Keratinocyte (primary cell): Measurements from ENCODE around the gene MYBPC2. TPM values are rescaled to one million over a fixed set of nuclear protein-coding genes. Genes with fewer than 3 reads are reported as not detected.
"Not testable (repeated sequence)": the region's sequence is repeated elsewhere in the genome, so short reads cannot be mapped to it uniquely, and the experiment has no call there.

Source experiments
- DNase-seq: peaks from one replicate; pipeline ENCODE4 v3.0.0-alpha.2; 2011; ENCODE audit warnings: low read depth, missing footprints, low spot score
- FAIRE-seq: peaks from 2 replicates; lab custom pipeline; 2011; peaks lifted over from hg19 to GRCh38; lab: Jason Lieb, UNC
- H2AFZ ChIP-seq: 2 replicates; pipeline ENCODE4 v1.6.0; 2012; ENCODE audit warnings: low read length, control low read depth, inconsistent platforms; ENCODE audit not compliant: control insufficient read depth
- H3K27ac ChIP-seq: 2 replicates; pipeline ENCODE4 v1.5.1; 2011; ENCODE audit warnings: low read length; ENCODE audit not compliant: control insufficient read depth, insufficient read depth
- H3K27me3 ChIP-seq: 3 replicates; pipeline ENCODE4 v1.6.0; 2011; ENCODE audit warnings: low read length; ENCODE audit not compliant: control insufficient read depth, insufficient read depth; ENCODE audit errors: extremely low read depth
- H3K36me3 ChIP-seq, 2 experiments: 2 replicates in 1 of 2; 3 replicates in 1 of 2; pipeline ENCODE4 v1.5.1; 2011; ENCODE audit warnings: low read length in 2 of 2, mild to moderate bottlenecking in 1 of 2; ENCODE audit not compliant: control insufficient read depth in 2 of 2, insufficient read depth in 2 of 2; ENCODE audit errors: extremely low read depth in 1 of 2
- H3K4me1 ChIP-seq: 3 replicates; pipeline ENCODE4 v1.5.1; 2011; ENCODE audit warnings: low read length; ENCODE audit not compliant: control insufficient read depth, insufficient read depth; ENCODE audit errors: extremely low read depth
- H3K4me2 ChIP-seq: 3 replicates; pipeline ENCODE4 v1.6.0; 2011; ENCODE audit warnings: low read depth, low read length; ENCODE audit not compliant: control insufficient read depth, insufficient read depth; ENCODE audit errors: extremely low read depth
- H3K4me3 ChIP-seq, 3 experiments: fragments of 200-600 bp in 1 of 3; sonication (generic) in 1 of 3; 2 replicates in 2 of 3; 3 replicates in 1 of 3; pipeline ENCODE4 v1.5.1; 2011 to 2016; ENCODE audit warnings: low read length in 3 of 3, mild to moderate bottlenecking in 3 of 3, control low read depth in 2 of 3, inconsistent platforms in 1 of 3, low read depth in 1 of 3, mixed read lengths in 1 of 3, mixed run types in 1 of 3, moderate library complexity in 1 of 3; ENCODE audit not compliant: control insufficient read depth in 2 of 3, insufficient read depth in 2 of 3; ENCODE audit errors: extremely low read depth in 1 of 3
- H3K79me2 ChIP-seq: 2 replicates; pipeline ENCODE4 v1.6.0; 2012; ENCODE audit warnings: low read length; ENCODE audit not compliant: control insufficient read depth, insufficient read depth
- H3K9ac ChIP-seq: 3 replicates; pipeline ENCODE4 v1.6.0; 2011; ENCODE audit warnings: low read length; ENCODE audit not compliant: control insufficient read depth, insufficient read depth; ENCODE audit errors: extremely low read depth
- H3K9me1 ChIP-seq: 3 replicates; pipeline ENCODE4 v1.6.0; 2011; ENCODE audit warnings: low read length; ENCODE audit not compliant: control insufficient read depth, insufficient read depth; ENCODE audit errors: extremely low read depth
- H3K9me3 ChIP-seq: 2 replicates; pipeline ENCODE4 v1.5.1; 2012; ENCODE audit warnings: low read depth, low read length; ENCODE audit not compliant: control insufficient read depth
- H4K20me1 ChIP-seq: 3 replicates; pipeline ENCODE4 v1.6.0; 2011; ENCODE audit warnings: low read length; ENCODE audit not compliant: control insufficient read depth, insufficient read depth; ENCODE audit errors: extremely low read depth
- EZH2 ChIP-seq: IDR thresholded peaks from one replicate; pipeline ENCODE4 v1.6.1; 2012; ENCODE audit warnings: inconsistent platforms, mild to moderate bottlenecking, low read length, moderate library complexity
- dilution Hi-C: fragments of 300-500 bp; cut with MboI; formaldehyde crosslinking; loops from one replicate; pipeline ENCODE4 v1.7.0; 2020; ENCODE audit warnings: low sequenced_read_pairs; ENCODE audit not compliant: extremely low pct_ligation_motif_present
- polyA plus RNA-seq, 5 experiments: library from polyadenylated mRNA; depleted of rRNA in 3 of 5; stranded (reverse) in 3 of 5; stranded (forward) in 1 of 5; unstranded in 1 of 5; fragments of >200 nt; gene quantifications; 1 replicate in 1 of 5; 2 replicates in 3 of 5; 3 replicates in 1 of 5; pipeline versions ENCODE4 v1.2.1 to v1.2.3, GENCODE V29; 2011 to 2012; ENCODE audit warnings: missing spikeins in 2 of 5, low read depth in 1 of 5, low replicate concordance in 1 of 5
- TF ChIP-seq, protein P1 (sequence below), 3 experiments: IDR thresholded peaks in 1 of 3; conservative IDR thresholded peaks in 1 of 3; optimal IDR thresholded peaks in 1 of 3; 2 replicates in 2 of 3; 3 replicates in 1 of 3; pipeline versions ENCODE3 to v1.5.1; 2011; ENCODE audit warnings: low read length in 3 of 3, mild to moderate bottlenecking in 3 of 3, moderate library complexity in 2 of 3, control low read depth in 1 of 3, inconsistent platforms in 1 of 3; ENCODE audit not compliant: insufficient read depth in 2 of 3; ENCODE audit errors: extremely low read depth in 1 of 3

MYBPC2 gene
- polyA plus RNA-seq, 1 donor (not counting 4 experiments of a cell fraction or from before 2014, with no cell fraction given): not detected

DNA sequence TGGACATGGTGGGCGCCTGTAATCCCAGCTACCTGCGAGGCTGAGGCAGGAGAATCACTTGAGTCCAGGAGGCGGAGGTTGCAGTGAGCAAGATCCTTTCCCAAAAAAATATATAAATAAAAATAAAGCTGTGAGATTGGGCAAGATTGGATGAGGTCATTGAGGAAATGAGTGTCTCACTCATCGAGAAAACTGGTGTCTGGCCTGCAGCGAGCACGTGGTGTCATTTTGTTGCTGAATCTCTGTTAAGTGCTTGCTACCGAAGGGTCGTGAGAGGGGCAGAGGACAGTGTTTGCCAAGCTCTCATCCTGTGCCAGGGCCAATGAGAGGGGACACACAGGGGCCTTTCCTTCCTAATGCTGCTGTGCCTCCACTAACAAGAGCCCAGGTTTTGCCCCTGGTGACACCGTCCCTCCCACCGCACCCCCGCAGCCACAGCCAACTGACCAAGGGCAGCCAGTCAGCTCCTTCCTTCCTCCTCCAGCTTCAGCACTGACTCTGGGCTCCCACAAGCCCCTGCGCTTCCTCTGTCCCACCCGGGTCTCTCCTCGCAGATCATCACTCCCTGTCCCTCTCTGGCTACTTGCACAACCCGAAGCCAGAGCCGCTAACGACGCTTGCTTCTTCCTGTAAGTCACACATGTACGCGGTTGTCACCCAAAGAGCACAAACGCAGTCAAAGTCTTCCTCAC, 45.4 kb upstream of the MYBPC2 start:
- Histone ChIP-seq H3K4me3 (no peak overlapping the region), H3K9me3 (no peaks in the 10 kb centered on the region), H3K9ac (no peak overlapping the region), H3K27ac (no peak overlapping the region), H2AFZ (no peak overlapping the region), H3K4me1 (peaks cover 18% of the 10 kb centered on the region), H4K20me1 (no peaks in the 10 kb centered on the region), H3K79me2 (peaks cover 40% of the 10 kb centered on the region), H3K36me3 (peaks cover 5 to 15% of the 10 kb centered on the region in 2 experiments), H3K4me2 (no peak overlapping the region), H3K27me3 (no peaks in the 10 kb centered on the region), H3K9me1 (peaks cover 2% of the 10 kb centered on the region)
- dilution Hi-C loops: no loop called here
- no peak for DNase-seq
- FAIRE-seq: no peak
- no peak for TF ChIP-seq EZH2
- TF ChIP-seq, protein P1, sequence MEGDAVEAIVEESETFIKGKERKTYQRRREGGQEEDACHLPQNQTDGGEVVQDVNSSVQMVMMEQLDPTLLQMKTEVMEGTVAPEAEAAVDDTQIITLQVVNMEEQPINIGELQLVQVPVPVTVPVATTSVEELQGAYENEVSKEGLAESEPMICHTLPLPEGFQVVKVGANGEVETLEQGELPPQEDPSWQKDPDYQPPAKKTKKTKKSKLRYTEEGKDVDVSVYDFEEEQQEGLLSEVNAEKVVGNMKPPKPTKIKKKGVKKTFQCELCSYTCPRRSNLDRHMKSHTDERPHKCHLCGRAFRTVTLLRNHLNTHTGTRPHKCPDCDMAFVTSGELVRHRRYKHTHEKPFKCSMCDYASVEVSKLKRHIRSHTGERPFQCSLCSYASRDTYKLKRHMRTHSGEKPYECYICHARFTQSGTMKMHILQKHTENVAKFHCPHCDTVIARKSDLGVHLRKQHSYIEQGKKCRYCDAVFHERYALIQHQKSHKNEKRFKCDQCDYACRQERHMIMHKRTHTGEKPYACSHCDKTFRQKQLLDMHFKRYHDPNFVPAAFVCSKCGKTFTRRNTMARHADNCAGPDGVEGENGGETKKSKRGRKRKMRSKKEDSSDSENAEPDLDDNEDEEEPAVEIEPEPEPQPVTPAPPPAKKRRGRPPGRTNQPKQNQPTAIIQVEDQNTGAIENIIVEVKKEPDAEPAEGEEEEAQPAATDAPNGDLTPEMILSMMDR (optimal IDR thresholded peaks at IDR 0.05 in 1 of 3, IDR thresholded peaks at IDR 0.05 in 1 of 3, conservative IDR thresholded peaks at IDR 0.05 in 1 of 3; ENCODE audit: extremely low read depth in 1 of 3, insufficient read depth in 2 of 3, low read length in 3 of 3): no peak

DNA sequence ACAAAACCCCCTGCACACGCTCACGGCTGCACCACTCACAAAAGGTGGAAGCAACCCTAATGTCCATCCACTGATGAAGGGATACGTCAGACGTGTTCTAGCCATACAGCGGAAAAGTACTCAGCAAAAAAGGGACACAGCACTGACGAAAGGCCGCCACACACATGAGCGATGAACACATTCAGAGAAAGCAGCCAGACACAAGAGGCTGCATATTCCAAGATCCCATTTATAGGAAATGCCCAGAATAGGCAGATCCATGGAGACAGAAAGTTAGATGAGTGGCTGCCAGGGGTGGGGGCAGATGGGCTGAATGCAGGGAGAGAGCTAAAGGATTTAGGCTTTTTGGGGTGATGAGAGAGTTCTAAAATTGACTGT, 44.8 kb upstream of the MYBPC2 start:
- peaks cover 18% of the 10 kb centered on the region for H3K4me1 ChIP-seq
- no peaks in the 10 kb centered on the region for H3K9me3 ChIP-seq
- no peaks in the 10 kb centered on the region for H4K20me1 ChIP-seq
- TF ChIP-seq, protein P1 (optimal IDR thresholded peaks at IDR 0.05 in 1 of 3, IDR thresholded peaks at IDR 0.05 in 1 of 3, conservative IDR thresholded peaks at IDR 0.05 in 1 of 3; ENCODE audit: extremely low read depth in 1 of 3, insufficient read depth in 2 of 3, low read length in 3 of 3): no peak
- TF ChIP-seq EZH2: no peak
- no peak overlapping the region for H3K27ac ChIP-seq
- H3K79me2 ChIP-seq: peaks cover 43% of the 10 kb centered on the region
- H3K4me3 ChIP-seq: no peak overlapping the region
- DNase-seq: no peak
- H3K36me3 ChIP-seq: peaks cover 4 to 16% of the 10 kb centered on the region in 2 experiments
- H3K27me3 ChIP-seq: no peaks in the 10 kb centered on the region
- no peak overlapping the region for H3K9ac ChIP-seq
- H3K9me1 ChIP-seq: peaks cover 2% of the 10 kb centered on the region
- H2AFZ ChIP-seq: no peak overlapping the region
- FAIRE-seq: no peak
- dilution Hi-C loops: no loop called here
- no peak overlapping the region for H3K4me2 ChIP-seq

DNA sequence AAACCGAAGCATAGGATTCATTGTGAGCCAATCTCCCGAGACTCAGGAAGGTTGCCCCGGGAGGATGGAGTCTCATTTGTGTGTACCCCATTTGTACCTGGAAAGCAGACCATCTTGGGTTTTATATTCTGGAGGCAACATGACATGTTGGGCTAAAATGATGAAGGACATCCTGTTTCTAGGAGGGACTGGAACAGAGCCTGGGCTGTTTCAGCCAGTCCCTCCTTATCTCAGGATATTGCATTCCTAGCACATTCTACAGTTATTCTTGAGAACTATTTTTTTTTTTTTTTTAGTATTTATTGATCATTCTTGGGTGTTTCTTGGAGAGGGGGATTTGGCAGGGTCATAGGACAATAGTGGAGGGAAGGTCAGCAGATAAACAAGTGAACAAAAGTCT, 42.4 kb upstream of the MYBPC2 start:
- H2AFZ ChIP-seq, H3K27ac ChIP-seq, H3K9ac ChIP-seq, H3K4me2 ChIP-seq, H3K27me3 ChIP-seq, H4K20me1 ChIP-seq, dilution Hi-C loops, DNase-seq, H3K4me1 ChIP-seq, H3K9me3 ChIP-seq, H3K4me3 ChIP-seq, H3K9me1 ChIP-seq, FAIRE-seq: not testable (repeated sequence)
- peaks cover 50% of the 10 kb centered on the region for H3K79me2 ChIP-seq
- peaks cover 4 to 20% of the 10 kb centered on the region in 2 experiments for H3K36me3 ChIP-seq

DNA sequence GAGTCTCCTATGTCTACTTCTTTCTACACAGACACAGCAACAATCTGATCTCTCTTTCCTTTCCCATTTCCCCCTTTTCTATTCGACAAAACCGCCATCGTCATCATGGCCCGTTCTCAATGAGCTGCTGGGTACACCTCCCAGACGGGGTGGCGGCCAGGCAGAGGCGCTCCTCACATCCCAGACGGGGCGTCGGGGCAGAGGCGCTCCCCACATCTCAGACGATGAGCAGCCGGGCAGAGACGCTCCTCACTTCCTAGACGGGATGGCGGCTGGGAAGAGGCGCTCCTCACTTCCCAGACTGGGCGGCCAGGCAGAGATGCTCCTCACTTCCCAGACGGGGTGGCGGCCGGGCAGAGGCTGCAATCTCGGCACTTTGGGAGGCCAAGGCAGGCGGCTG, 41.7 kb upstream of the MYBPC2 start:
- H3K36me3 ChIP-seq: peaks cover 4 to 20% of the 10 kb centered on the region in 2 experiments
- dilution Hi-C loops, H3K4me3 ChIP-seq, H3K4me1 ChIP-seq, H2AFZ ChIP-seq, DNase-seq, H3K4me2 ChIP-seq, H4K20me1 ChIP-seq, H3K27ac ChIP-seq, H3K9ac ChIP-seq, FAIRE-seq, H3K9me1 ChIP-seq, H3K27me3 ChIP-seq, H3K9me3 ChIP-seq: not testable (repeated sequence)
- H3K79me2 ChIP-seq: peaks cover 45% of the 10 kb centered on the region
